Stimulated activated CD8-positive, alpha-beta memory T cell treated with anti-CD3 and anti-CD28 coated beads, Interleukin-4, amount 100 ng/mL, for 48 hours (primary cell): ENCODE results near the gene FAM25A.
A peak's percentile ranks its signal among the peaks of the same experiment; 100 is the strongest.
"Not testable (repeated sequence)": the region's sequence is repeated elsewhere in the genome, so short reads cannot be mapped to it uniquely, and the experiment has no call there.

Experiments used
- DNase-seq: peaks from one replicate; pipeline ENCODE4 v3.0.0-alpha.2; 2020

The FAM25A gene

DNA sequence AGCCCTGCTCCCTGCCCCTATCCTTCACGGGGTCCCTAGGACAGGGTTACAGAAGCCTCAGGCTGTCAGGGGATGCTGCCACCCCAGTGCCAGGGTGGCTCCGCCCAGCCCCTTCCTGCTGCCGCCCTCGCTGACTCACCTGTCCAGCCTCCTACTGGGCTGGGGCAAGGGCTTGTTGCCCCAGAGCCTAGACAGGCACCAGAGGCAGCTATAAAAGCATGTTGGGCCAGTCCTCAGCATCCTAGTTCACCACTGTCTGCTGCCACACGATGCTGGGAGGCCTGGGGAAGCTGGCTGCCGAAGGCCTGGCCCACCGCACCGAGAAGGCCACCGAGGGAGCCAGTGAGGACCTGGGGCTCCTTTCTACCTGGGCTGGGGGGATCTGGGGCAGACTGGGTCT is at the start of gene FAM25A:
Gene FAM25A, plus strand, starts transcription at position 239 of the 400 bp plus-strand sequence. Its CDS starts 31 bp downstream, at position 270.
- not testable (repeated sequence) for DNase-seq

DNA sequence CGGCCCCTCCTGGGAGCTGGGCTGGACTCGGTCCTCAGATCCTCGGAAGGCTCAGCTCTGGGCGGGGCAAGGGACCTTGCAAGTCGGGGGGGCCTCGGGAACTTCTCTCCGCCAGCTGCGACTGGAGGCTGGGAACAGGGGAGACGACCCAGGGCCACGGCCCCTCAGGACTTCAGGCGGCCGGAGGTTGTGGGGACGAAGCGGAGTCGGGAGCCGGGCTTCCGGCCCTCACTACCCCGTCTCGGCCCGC is 49.2 kb upstream of the FAM25A start:
- no peak for DNase-seq

DNA sequence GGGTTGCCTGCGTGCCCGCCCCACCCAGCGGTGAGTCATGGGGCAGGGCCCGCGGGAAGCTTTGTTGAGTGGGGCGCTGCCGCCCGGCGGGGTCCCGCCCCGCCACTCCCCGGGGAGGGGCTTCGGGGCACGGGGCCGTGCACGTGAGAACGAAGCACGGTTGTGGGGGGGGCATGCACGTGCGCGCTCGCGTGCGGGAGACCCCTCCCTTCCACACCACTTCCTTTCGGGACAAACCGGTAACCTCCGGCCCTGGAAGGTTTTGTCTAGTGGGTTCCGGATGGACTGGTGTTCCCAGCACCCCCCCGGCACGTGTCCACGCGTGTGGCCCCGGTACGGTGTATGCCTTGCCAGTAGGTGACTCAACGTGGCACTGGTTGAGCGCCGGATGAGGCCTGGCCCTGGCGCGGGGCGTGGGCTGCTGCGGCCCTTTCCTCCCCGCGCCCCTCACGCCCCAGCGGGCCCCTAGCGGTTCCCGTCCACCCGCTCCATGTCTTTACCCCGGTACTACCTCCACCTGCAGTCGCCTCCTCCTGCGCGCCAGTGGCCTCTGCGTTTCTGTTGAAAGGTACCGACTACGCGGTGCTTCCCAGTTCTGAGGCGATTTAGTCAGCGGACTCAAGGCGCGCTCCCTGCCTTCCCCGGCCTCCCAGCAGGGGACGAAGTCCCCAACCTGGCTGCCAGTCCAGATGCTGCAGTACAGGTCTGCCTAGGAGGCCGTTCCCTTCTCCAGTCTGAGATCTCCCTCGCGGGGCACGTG is 48.7 kb upstream of the FAM25A start:
- peak; percentile 87 for DNase-seq

DNA sequence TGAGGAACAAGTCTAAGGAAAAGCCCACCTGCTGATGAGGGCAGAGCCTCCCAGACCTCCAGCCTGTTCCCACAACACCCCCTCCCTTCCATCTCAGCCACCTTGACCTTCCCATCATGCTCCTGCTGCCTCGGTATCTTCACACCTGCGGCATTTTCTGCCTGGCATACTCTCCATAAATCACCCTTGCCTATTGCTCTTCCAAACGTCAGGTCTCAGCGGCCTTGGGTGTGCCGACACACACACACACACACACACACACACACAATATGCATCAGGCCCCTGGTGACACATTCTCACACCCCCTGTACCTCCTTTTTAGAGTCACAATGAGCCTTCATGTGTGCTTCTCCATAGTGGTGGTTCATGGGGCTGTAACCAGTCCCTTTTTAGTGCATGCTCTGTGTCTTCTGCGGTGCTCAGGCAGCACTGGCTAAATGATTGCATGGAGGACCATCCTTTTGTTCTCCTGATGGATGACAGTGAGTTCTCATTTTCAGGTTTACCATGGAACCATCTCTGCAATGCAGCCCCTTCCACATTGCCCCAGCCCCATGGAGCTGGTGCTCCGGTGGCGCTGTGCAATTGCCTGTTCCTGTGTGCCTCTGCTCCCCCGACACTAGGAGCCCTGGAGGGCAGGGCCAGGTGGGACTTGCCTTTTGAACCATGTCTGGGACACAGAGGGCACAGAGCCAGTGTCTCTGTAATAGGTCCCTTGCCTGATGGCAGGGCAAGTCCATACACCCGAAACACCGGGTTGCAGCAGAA is 47.3 kb upstream of the FAM25A start:
- no peak for DNase-seq

DNA sequence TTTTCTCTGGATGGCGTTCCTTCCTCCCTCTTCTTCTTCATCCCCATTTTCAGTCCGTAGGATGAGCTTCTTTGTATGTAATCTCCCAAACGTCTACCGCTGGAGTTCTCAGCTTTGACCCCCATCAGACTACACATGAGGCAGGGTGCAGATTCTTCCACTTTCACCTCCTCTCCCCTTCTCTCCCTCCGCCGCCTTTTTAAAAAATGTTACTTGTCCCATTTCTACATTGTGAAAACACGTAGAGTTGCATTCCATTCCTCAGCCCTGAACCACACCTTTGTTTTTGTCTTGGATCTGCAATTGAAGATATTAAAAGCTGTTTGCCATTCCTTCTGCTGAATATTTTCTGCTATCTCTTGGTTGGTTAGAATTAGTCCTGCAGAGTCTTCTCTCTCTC is 45.6 kb upstream of the FAM25A start:
- DNase-seq, result no peak

DNA sequence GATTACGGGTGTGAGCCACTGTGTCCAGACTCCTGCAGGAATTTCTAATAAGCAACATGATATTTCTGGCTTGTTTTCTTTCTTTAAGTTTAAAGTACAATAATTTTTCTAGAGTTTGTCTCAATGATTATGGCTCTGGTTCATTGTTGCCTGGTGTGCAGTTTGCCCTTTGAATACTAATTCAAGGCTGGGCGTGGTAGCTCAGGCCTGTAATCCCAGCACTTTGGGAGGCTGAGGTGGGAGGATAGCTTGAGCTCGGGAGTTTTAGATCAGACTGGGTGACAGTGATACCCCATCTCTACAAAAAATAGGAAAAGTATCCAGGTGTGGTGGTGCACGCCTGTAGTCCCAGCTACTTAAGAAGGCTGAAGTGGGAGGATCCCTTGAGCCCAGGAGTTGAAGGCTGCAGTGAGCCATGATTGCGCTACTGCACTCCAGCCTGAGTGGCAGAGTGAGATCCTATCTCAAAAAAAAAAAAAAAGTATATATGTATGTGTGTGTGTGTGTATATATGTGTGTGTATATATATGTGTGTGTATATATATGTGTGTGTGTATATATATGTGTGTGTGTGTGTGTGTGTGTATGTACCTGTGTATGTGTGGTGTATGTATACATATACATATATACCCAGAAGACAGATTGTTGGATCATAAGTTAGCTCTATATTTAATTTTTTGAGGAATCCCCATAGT is 43.6 kb upstream of the FAM25A start:
- DNase-seq, result no peak

DNA sequence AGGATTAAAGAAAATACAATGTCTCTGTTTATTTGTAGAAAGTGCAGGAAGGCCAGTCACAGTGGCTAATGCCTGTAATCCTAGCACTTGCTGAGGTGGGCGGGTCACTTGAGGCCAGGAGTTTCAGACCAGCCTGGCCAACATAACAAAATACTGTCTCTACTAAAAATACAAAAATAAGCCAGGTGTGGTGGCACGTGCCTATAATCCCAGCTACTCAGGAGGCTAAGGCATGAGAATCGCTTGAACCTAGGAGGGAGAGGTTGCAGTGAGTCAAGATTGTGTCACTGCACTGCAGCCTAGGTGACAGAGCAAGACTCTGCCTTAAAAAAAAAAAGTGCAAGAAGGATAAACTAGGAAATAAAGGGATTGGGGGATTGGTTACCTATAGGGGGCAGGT is 41.6 kb upstream of the FAM25A start:
- not testable (repeated sequence) for DNase-seq

DNA sequence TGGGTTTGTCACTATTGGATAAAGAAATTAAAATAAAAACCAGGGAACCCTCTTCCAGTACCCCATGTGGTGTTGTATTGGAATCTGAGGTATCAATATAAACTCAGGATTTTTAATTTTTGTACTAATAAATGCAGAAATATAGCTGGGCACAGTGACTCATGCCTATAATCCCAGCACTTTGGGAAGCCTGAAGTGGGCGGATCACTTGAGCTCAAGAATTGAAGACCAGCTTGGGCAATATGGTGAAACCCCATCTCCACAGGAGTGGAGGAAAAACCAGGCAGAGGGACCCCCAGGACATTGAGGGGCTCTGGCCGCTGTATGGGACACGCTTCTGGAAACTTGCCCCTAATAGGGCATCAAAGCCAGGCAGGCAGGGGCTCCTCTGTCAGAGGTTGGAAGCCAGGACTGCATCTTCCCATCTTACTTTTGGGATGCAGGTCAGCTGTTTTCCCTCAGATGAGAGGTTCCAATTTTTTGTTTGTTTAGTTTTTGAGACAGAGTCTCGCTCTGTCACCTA is 40.7 kb upstream of the FAM25A start:
- DNase-seq, result no peak

DNA sequence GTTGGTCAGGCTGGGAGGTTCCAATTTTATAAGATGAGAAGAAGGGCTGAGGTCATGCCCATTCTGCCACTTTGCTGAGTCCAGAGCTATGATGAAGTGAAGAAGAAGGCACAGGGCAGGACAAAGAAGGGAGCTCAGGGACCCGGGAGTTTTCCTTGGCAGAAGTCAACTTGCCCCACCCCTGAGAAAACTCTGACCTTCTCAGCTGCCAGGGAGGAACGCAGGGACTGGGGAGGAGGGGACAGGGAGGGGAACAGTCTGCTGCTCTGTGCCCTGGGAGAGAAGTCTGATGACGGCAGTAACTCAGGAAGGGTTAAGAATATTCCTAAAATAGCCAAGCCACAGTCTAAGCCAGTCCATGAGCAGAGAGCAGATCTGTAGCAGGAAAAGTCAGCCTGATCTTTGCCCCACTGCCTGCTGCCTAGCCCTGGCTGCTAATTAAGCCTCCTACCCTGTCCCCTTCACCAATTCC is 40.1 kb upstream of the FAM25A start:
- DNase-seq, result no peak

DNA sequence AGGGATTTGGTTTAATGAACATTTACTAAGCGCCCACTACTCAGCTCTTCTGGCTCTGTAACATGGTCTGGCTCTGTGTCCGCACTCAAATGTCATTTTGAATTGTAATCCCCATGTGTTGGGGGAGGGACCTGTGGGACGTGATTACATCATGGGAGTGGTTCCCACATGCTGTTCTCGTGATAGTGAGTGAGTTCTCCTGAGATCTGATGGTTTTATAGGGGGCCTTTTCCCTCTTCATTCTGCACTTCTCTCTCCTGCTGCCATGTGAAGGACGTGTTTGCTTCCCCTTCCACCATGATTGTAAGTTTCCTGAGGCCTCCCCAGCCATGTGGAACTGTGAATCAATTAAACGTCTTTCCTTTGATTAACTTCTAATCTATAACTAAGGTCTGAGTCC is 39.1 kb upstream of the FAM25A start:
- DNase-seq, result not testable (repeated sequence)

DNA sequence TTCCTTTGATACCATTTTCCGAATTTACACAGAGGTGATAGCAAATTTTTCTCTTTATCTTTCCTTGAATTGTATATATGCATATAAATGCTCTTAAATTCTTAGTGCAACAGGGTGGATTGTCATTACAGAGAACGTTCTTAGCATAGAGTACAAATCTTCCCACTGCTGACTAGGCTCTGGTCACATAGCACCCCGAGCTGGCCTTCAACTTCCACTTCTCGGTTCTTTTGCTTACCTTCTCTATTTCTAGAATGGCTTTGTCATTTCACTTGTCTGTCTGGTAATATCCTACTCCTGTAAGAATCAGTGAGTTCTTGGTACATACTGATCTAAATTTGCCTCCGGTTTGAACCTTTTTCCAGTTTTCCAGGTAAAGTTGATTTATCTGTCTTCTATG is 38.4 kb upstream of the FAM25A start:
- no peak for DNase-seq

DNA sequence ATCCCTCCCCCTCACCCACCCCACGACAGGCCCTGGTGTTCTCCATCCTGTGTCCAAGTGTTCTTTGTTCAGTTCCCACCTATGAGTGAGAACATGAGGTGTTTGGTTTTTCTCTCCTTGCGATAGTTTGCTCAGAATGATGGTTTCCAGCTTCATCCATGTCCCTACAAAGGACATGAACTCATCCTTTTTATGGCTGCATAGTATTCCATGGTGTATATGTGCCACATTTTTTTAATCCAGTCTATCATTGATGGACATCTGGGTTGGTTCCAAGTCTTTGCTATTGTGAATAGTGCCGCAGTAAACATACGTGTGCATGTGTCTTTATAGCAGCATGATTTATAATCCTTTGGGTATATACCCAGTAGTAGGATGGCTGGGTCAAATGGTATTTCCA is 35.6 kb upstream of the FAM25A start:
- DNase-seq, result not testable (repeated sequence)

DNA sequence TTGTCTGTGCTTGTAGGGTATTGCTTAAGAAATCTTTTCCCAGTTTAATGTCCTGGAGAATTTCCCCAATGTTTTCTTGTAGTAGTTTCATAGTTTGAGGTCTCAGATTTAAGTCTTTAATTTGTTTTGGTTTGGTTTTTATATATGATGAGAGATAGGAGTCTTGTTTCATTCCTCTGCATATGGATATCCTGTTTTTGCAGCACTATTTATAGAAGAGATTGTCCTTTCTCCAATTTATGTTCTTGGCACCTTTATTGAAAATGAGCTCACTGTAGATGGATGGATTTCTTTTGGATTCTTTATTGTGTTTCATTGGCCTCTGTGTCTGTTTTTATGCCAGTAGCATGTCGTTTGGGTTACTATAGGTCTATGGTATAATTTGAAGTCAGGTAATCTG is 31.6 kb upstream of the FAM25A start:
- no peak for DNase-seq

DNA sequence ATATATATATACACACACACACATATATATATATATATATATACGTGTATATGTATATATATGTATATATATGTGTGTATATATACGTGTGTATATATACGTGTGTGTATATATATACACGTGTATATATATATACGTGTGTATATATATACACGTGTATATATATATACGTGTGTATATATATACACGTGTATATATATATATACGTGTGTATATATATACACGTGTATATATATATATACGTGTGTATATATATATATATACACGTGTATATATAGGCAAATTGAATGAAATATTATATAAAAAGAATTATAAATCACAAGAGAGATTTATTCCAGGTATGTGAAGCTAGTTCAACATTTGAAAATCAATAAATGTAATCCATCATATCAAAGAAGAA is 28.7 kb upstream of the FAM25A start:
- not testable (repeated sequence) for DNase-seq

DNA sequence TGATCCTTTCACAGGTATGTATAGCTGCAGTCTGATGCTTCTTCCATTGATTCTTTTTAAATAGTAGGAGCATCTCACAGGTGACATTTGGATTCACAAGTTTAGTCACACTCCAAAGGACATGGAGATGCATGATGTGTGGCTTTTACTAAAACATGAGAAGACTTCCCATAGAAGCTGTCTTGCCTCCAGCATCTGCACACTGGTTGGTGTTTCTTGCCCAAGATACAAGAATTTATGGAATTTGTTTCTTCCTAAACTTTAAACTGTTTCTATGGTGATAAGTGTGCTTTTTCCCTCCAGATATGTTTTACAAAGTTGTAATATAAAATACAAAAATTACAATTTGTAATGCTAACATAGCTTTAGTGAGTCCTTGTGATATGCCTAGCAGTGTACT is 27.6 kb upstream of the FAM25A start:
- DNase-seq, result no peak

DNA sequence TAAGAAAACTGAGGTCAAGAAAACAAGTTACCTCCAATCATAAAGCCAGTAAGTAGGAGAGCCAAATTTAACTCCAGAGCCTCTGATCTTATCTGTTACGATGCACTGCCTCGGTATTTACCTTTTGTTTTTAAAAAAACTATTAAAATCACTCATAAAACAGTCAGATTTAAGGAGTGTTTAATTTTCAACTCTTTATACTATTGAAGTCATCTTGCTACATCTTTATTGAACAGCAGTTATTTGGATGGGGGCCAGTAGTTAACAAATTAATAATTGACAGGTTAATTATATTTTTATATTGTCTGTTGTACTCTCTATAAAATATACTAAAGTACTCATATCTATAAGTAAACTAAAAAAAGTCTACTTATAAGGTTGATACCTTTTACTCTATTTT is 27.2 kb upstream of the FAM25A start:
- DNase-seq, result no peak

DNA sequence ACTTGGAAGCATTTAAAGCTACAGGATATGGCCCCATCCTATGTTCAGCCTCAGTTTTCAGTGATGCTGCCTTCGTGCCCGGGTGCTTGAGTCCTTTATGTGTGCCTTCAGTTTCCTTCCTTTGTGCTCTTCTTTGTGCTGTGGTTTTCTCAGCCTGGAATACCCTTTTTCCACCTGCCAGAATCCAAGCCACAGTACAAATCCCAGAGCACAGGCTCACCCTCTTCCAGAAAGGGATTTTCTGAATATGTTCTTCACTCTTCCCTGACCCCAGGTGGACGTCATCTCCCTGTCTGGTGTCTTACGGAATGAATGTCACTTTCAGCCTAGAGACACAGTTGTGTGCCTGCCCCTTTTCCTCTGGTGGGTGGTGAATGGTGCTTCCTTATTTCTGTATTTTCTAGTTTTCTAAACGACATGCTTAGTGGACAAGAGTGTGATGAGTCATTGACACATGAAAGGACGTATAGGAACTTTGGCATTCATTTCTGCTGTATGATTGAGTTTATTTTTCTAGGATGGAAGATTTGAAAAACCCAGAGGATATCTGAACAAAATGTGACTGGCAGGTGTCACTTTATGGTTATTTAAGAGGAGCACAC is 20.2 kb upstream of the FAM25A start:
- not testable (repeated sequence) for DNase-seq

DNA sequence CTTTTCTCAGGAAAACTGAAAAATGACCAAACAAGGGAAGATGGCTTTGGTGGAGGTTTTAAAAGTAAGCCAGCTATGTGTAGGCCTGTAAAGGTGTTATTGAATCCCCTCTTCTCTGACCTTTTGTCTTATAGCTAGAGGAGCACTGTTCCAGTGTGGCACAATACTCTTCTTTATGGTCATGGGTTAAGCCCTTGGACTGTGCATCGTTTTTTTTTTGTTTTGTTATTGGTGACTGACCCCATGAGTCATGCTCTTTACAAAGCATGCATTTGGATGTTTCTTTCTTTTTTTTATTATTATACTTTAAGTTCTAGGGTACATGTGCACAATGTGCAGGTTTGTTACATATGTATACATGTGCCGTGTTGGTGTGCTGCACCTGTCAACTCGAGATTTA is 19.6 kb upstream of the FAM25A start:
- DNase-seq, result no peak

DNA sequence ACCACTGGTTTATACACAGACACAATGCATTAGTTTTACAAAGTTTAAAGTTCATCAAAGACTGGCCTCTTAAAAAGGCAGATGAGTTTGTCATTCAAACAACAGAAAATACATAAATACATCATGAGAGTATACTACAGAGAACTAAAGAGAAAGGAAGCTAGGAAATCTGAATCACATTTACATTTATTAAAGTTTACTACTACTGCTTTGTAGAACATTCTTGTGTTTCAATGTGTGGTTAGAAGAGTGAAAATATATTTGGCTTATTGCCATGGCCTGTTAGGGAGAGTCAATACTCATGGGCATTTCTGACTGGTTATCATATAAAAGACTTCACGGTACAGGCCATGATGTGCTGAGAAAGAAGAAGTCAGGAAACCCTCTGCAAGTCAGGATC is 13.0 kb upstream of the FAM25A start:
- DNase-seq, result not testable (repeated sequence)

DNA sequence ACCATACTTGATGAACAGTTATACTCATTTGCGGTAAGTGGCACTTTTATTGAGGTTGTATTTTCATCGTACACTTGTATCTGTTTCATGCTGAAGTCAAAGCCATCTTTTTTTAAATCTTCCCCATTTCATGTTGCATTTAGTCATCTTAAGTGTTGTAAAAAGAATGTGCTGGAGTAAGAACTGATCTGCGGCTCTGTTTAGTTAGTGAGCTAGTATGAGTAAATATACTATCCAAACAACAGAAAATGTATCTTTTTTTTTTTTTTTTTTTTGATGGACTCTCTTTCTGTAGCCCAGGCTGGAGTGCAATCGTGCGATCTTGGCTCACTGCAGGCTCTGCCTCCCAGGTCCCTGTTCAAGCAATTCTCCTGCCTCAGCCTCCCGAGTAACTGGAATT is 12.4 kb upstream of the FAM25A start:
- DNase-seq, result not testable (repeated sequence)

DNA sequence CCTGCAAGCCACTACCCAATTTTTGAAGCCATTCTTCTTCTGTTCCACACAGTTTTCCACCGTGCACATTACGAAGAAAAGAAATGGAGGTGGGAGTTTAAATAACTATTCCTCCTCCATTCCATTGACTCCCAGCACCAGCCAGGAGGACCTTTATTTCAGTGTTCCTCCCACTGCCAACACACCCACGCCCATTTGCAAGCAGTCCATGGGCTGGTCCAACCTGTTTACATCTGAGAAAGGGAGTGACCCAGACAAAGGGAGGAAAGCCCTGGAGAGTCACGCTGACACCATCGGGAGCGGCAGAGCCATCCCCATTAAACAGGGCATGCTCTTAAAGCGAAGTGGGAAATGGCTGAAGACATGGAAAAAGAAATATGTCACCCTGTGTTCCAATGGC is 11.8 kb upstream of the FAM25A start:
- not testable (repeated sequence) for DNase-seq

DNA sequence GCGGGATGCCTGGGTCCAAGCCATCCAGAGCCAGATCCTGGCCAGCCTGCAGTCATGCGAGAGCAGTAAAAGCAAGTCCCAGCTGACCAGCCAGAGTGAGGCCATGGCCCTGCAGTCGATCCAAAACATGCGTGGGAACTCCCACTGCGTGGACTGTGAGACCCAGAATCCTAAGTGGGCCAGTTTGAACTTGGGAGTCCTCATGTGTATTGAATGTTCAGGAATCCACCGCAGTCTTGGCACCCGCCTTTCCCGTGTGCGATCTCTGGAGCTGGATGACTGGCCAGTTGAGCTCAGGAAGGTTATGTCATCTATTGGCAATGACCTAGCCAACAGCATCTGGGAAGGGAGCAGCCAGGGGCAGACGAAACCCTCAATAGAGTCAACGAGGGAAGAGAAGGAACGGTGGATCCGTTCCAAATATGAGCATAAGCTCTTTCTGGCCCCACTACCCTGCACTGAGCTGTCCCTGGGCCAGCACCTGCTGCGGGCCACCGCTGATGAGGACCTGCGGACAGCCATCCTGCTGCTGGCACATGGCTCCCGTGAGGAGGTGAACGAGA is 10.9 kb upstream of the FAM25A start:
- DNase-seq, result not testable (repeated sequence)

DNA sequence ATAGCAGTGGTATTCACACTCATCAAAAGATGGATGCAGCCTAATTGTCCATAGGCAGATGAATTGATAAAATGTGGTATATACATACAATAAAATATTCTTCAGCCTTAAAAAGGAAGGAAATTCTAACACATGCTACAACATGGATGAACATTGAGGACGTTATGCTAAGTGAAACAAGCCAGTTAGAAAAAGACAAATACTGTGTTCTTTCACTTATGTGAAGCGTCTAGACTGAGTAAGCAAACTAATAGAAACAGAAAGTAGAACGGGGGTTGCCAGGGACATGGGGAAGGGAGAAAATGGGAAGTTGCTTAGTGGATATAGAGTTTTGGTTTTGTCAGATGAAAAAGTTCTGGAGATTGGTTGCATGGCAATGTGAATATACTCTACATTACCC is 6.6 kb upstream of the FAM25A start:
- DNase-seq, result not testable (repeated sequence)
